WTC11 (cell line): ENCODE results near the gene MTM1. TPM values are rescaled to one million over a fixed set of nuclear protein-coding genes. Genes with fewer than 3 reads are reported as not detected.

Experiments
- ATAC-seq: fragments of 200-7000 bp; cut with Tn5 transposase; 2 replicates; pipeline ENCODE4 v1.10.0; 2021; ENCODE audit warnings: mild to moderate bottlenecking, moderate library complexity
- CTCF ChIA-PET: fragments of 300-600 bp; sonication (Branson Sonifier 250); formaldehyde crosslinking; loops from one replicate; lab custom pipeline; 2021; ENCODE audit warnings: antibody characterized with exemption; lab: Charles Lee
- POLR2A ChIA-PET: fragments of 350-600 bp; sonication (Branson Sonifier 250); formaldehyde crosslinking; loops from one replicate; lab custom pipeline; 2021; ENCODE audit warnings: antibody characterized with exemption; lab: Charles Lee
- DNase-seq: peaks from one replicate; pipeline ENCODE4 v3.0.0; 2021; ENCODE audit warnings: low spot score
- H3K27ac Mint-ChIP-seq: 2 replicates; pipeline ENCODE4 v1.8.0; 2021; ENCODE audit warnings: mixed read lengths
- H3K27me3 Mint-ChIP-seq: 2 replicates; pipeline ENCODE4 v1.8.0; 2021; ENCODE audit warnings: low read depth, mild to moderate bottlenecking, moderate library complexity, mixed read lengths
- H3K36me3 Mint-ChIP-seq: 2 replicates; pipeline ENCODE4 v1.8.0; 2021; ENCODE audit warnings: mixed read lengths
- H3K4me1 Mint-ChIP-seq: 2 replicates; pipeline ENCODE4 v1.8.0; 2022; ENCODE audit warnings: mixed read lengths
- H3K4me3 Mint-ChIP-seq: 2 replicates; pipeline ENCODE4 v1.8.0; 2021; ENCODE audit warnings: mild to moderate bottlenecking, moderate library complexity, mixed read lengths
- H3K9me3 Mint-ChIP-seq: 2 replicates; pipeline ENCODE4 v1.8.0; 2021; ENCODE audit warnings: mixed read lengths
- E2F5 ChIP-seq: sonication (generic); formaldehyde crosslinking; IDR thresholded peaks from 2 replicates; pipeline ENCODE4 v1.8.1; 2022; ENCODE audit warnings: mild to moderate bottlenecking, moderate library complexity, missing genetic modification reagents
- ELF4 ChIP-seq: sonication (generic); formaldehyde crosslinking; IDR thresholded peaks from 2 replicates; pipeline ENCODE4 v1.8.1; 2022; ENCODE audit warnings: low read depth, mild to moderate bottlenecking, moderate library complexity, missing genetic modification reagents
- FOXK1 ChIP-seq: sonication (generic); formaldehyde crosslinking; IDR thresholded peaks from 2 replicates; pipeline ENCODE4 v1.8.0; 2022; ENCODE audit warnings: mild to moderate bottlenecking, moderate library complexity, missing genetic modification reagents
- PRDM15 ChIP-seq: sonication (generic); formaldehyde crosslinking; IDR thresholded peaks from 2 replicates; pipeline ENCODE4 v1.8.0; 2022; ENCODE audit warnings: missing genetic modification reagents
- PREB ChIP-seq: sonication (generic); formaldehyde crosslinking; IDR thresholded peaks from 2 replicates; pipeline ENCODE4 v1.8.1; 2022; ENCODE audit warnings: mild to moderate bottlenecking, missing genetic modification reagents, moderate library complexity, borderline replicate concordance
- ZBTB21 ChIP-seq: sonication (generic); formaldehyde crosslinking; IDR thresholded peaks from 2 replicates; pipeline ENCODE4 v1.8.1; 2023; ENCODE audit warnings: mild to moderate bottlenecking, missing genetic modification reagents, borderline replicate concordance
- ZBTB43 ChIP-seq: sonication (generic); formaldehyde crosslinking; IDR thresholded peaks from 2 replicates; pipeline ENCODE4 v1.8.1; 2023; ENCODE audit warnings: mild to moderate bottlenecking, missing genetic modification reagents
- ZNF121 ChIP-seq: sonication (generic); formaldehyde crosslinking; IDR thresholded peaks from 2 replicates; pipeline ENCODE4 v1.8.0; 2023; ENCODE audit warnings: missing genetic modification reagents
- ZNF263 ChIP-seq: sonication (generic); formaldehyde crosslinking; IDR thresholded peaks from 2 replicates; pipeline ENCODE4 v1.8.1; 2022; ENCODE audit warnings: low read depth, mild to moderate bottlenecking, moderate library complexity, missing genetic modification reagents
- ZNF416 ChIP-seq: fragments of 250-450 bp; sonication (Bioruptor Pico); IDR thresholded peaks from 2 replicates; pipeline ENCODE4 v1.9.0; 2021; ENCODE audit warnings: mild to moderate bottlenecking, inconsistent platforms
- ZNF671 ChIP-seq: fragments of 250-450 bp; sonication (Bioruptor Pico); IDR thresholded peaks from 2 replicates; pipeline ENCODE4 v1.8.0; 2021; ENCODE audit warnings: mild to moderate bottlenecking
- total RNA-seq: library from RNA; stranded (reverse); gene quantifications from 3 replicates; pipeline ENCODE4 v1.2.3, GENCODE V29; 2021

The MTM1 gene
- total RNA-seq, 1 experiment from 2014 or later = 10.4 TPM

- H3K4me3 Mint-ChIP-seq = no peak overlapping the region
- H3K27me3 Mint-ChIP-seq = peaks cover 14% of the 10 kb centered on the region
- no peak for ATAC-seq
- POLR2A ChIA-PET = no interaction called here
- H3K36me3 Mint-ChIP-seq = no peaks in the 10 kb centered on the region
- no peaks in the 10 kb centered on the region for H3K9me3 Mint-ChIP-seq
- CTCF ChIA-PET = no interaction called here
- peaks cover 30% of the 10 kb centered on the region for H3K4me1 Mint-ChIP-seq
- no peak overlapping the region for H3K27ac Mint-ChIP-seq
- TF ChIP-seq PREB (CRISPR knock-in tag) (no peak), E2F5 (CRISPR knock-in tag) (no peak)
- no peak for DNase-seq
Measured at GRCh38 chrX:150564838-150565237, 3.6 kb upstream of the MTM1 start.

- Mint-ChIP-seq H3K27ac (peak overlapping the region; percentile 63; the same call in 1 of the 2 replicates), H3K4me1 (peaks cover 35% of the 10 kb centered on the region), H3K27me3 (peaks cover 10% of the 10 kb centered on the region), H3K36me3 (no peaks in the 10 kb centered on the region), H3K9me3 (no peaks in the 10 kb centered on the region), H3K4me3 (no peak overlapping the region)
- ATAC-seq (peak; percentile 17), DNase-seq (no peak)
- ChIA-PET POLR2A (no interaction called here), CTCF (no interaction called here)
- TF ChIP-seq ZNF416 = no peak
- TF ChIP-seq ZBTB21 (CRISPR knock-in tag) = no peak
- TF ChIP-seq FOXK1 = no peak
- TF ChIP-seq ZNF263 = peak; percentile 74; the same call in 1 of the 2 replicates
- TF ChIP-seq ZBTB43 (CRISPR knock-in tag) = no peak
- no peak for TF ChIP-seq ZNF671 (CRISPR knock-in tag)
- TF ChIP-seq E2F5 (CRISPR knock-in tag) = no peak
- no peak for TF ChIP-seq ZNF121 (CRISPR knock-in tag)
Measured at GRCh38 chrX:150565551-150565950, 2.9 kb upstream of the MTM1 start.

GRCh38 chrX:150566734-150567182 is 1.7 kb upstream of the MTM1 start:
- Mint-ChIP-seq H3K9me3 (no peaks in the 10 kb centered on the region), H3K4me1 (peaks cover 45% of the 10 kb centered on the region), H3K27me3 (peaks cover 10% of the 10 kb centered on the region), H3K27ac (peak overlapping the region; percentile 98), H3K36me3 (no peaks in the 10 kb centered on the region), H3K4me3 (peak overlapping the region; percentile 41)
- TF ChIP-seq PRDM15 (CRISPR knock-in tag) (peak; percentile 80), ELF4 (CRISPR knock-in tag) (no peak)
- ATAC-seq = peak; percentile 58
- CTCF ChIA-PET = interaction anchor here (0.9 to 1.2 kb wide), 2 partner anchors 114 to 201 kb away, joined by 3 read pairs; no protein-coding TSS in a partner anchor
- DNase-seq = peak; percentile 72
- POLR2A ChIA-PET = interaction anchor here (1.2 kb wide), 1 partner anchor 58 kb away, joined by 3 read pairs; no protein-coding TSS in a partner anchor
